OCI-LY3 (cell line): ENCODE measurements around the gene VWC2.

Source experiments
- H2AFZ ChIP-seq: fragments of 200-600, 300-600 bp; shearing (Covaris generic); 2 replicates; pipeline ENCODE4 v1.6.0; 2014; ENCODE audit warnings: antibody characterized with exemption, low read depth, low read length
- H3K27ac ChIP-seq: fragments of 200-600, 300-600 bp; sonication (generic); 2 replicates; pipeline ENCODE4 v1.5.1; 2014; ENCODE audit warnings: mild to moderate bottlenecking, low read length, moderate library complexity, mixed read lengths
- H3K27me3 ChIP-seq: fragments of 200-600, 300-600 bp; sonication (generic); 2 replicates; pipeline ENCODE4 v1.6.1; 2014; ENCODE audit warnings: low read depth, low read length, mixed read lengths
- H3K36me3 ChIP-seq: fragments of 200-600, 300-600 bp; sonication (generic); replicated peaks from 2 replicates; pipeline ENCODE3; 2014; ENCODE audit warnings: low read depth, low read length, mixed read lengths
- H3K4me1 ChIP-seq: fragments of 300-600, 200-600 bp; sonication (generic); 2 replicates; pipeline ENCODE4 v1.6.1; 2014; ENCODE audit warnings: low read length, mixed read lengths
- H3K4me2 ChIP-seq: fragments of 200-600, 300-600 bp; sonication (generic); 2 replicates; pipeline ENCODE4 v1.6.1; 2014; ENCODE audit warnings: low read length, mixed read lengths
- H3K4me3 ChIP-seq: fragments of 300-600, 200-600 bp; sonication (generic); 2 replicates; pipeline ENCODE4 v1.5.1; 2014; ENCODE audit warnings: antibody characterized with exemption, mild to moderate bottlenecking, low read length, moderate library complexity
- H3K79me2 ChIP-seq: fragments of 300-600, 200-600 bp; shearing (Covaris generic); 2 replicates; pipeline ENCODE4 v1.6.1; 2014; ENCODE audit warnings: mild to moderate bottlenecking, low read length, mixed read lengths
- H3K9ac ChIP-seq: fragments of 300-600, 200-600 bp; shearing (Covaris generic); 2 replicates; pipeline ENCODE4 v1.6.0; 2014; ENCODE audit warnings: mild to moderate bottlenecking, low read length, moderate library complexity
- H3K9me3 ChIP-seq: fragments of 200-600, 300-600 bp; shearing (Covaris generic); 2 replicates; pipeline ENCODE4 v1.6.1; 2014; ENCODE audit warnings: low read length, mixed read lengths; ENCODE audit not compliant: insufficient read depth
- H4K20me1 ChIP-seq: fragments of 200-600, 300-600 bp; sonication (generic); 2 replicates; pipeline ENCODE4 v1.6.1; 2016; ENCODE audit warnings: low read length, mixed read lengths; ENCODE audit not compliant: insufficient read depth
- CTCF ChIP-seq: fragments of 200-600, 300-600 bp; sonication (generic); IDR thresholded peaks from 2 replicates; pipeline ENCODE4 v1.5.1; 2014; ENCODE audit warnings: antibody characterized with exemption, low read length, low read depth
- EZH2phosphoT487 ChIP-seq: fragments of 200-600 bp; shearing (Covaris generic); IDR thresholded peaks from 2 replicates; pipeline ENCODE4 v1.6.1; 2018; ENCODE audit warnings: antibody characterized with exemption, mixed run types, low read depth

Gene VWC2

GRCh38 chr7:49800031-49800430 is 26.6 kb downstream of the VWC2 start:
- Histone ChIP-seq H3K9ac (no peak overlapping the region), H3K27ac (no peak overlapping the region), H4K20me1 (no peaks in the 10 kb centered on the region), H3K36me3 (no peaks in the 10 kb centered on the region), H3K4me2 (no peak overlapping the region), H3K9me3 (no peaks in the 10 kb centered on the region), H3K27me3 (no peaks in the 10 kb centered on the region), H3K4me3 (no peak overlapping the region), H3K79me2 (no peaks in the 10 kb centered on the region), H2AFZ (no peak overlapping the region), H3K4me1 (no peaks in the 10 kb centered on the region)
- no peak for TF ChIP-seq EZH2phosphoT487
- TF ChIP-seq CTCF = no peak

- H4K20me1 ChIP-seq = no peaks in the 10 kb centered on the region
- no peaks in the 10 kb centered on the region; the same call in 1 of the 2 replicates for H3K27me3 ChIP-seq
- H3K4me2 ChIP-seq = no peak overlapping the region
- H3K4me3 ChIP-seq = no peak overlapping the region
- no peaks in the 10 kb centered on the region for H3K79me2 ChIP-seq
- H3K36me3 ChIP-seq = no peaks in the 10 kb centered on the region
- H3K9ac ChIP-seq = no peak overlapping the region
- H3K9me3 ChIP-seq = no peaks in the 10 kb centered on the region
- TF ChIP-seq CTCF (no peak), EZH2phosphoT487 (no peak)
- H3K27ac ChIP-seq = no peak overlapping the region
- H3K4me1 ChIP-seq = no peaks in the 10 kb centered on the region
- no peak overlapping the region for H2AFZ ChIP-seq
Measured at GRCh38 chr7:49802600-49802999, 29.2 kb downstream of the VWC2 start.

- Histone ChIP-seq H3K27ac (no peak overlapping the region), H3K79me2 (no peaks in the 10 kb centered on the region), H2AFZ (no peak overlapping the region), H3K9me3 (no peaks in the 10 kb centered on the region), H3K27me3 (no peaks in the 10 kb centered on the region; the same call in 1 of the 2 replicates), H3K36me3 (no peaks in the 10 kb centered on the region), H3K4me1 (no peaks in the 10 kb centered on the region), H3K9ac (no peak overlapping the region), H3K4me3 (no peak overlapping the region), H3K4me2 (no peak overlapping the region), H4K20me1 (no peaks in the 10 kb centered on the region)
- TF ChIP-seq EZH2phosphoT487 = no peak
- TF ChIP-seq CTCF = no peak
Measured at GRCh38 chr7:49803812-49804211, 30.4 kb downstream of the VWC2 start.

GRCh38 chr7:49805371-49806007 is 32.1 kb downstream of the VWC2 start:
- H3K36me3 ChIP-seq = no peaks in the 10 kb centered on the region
- H3K9ac ChIP-seq = no peak overlapping the region
- H3K27me3 ChIP-seq = no peaks in the 10 kb centered on the region; the same call in 1 of the 2 replicates
- no peaks in the 10 kb centered on the region for H3K79me2 ChIP-seq
- H3K4me3 ChIP-seq = no peak overlapping the region
- no peaks in the 10 kb centered on the region for H3K9me3 ChIP-seq
- H3K27ac ChIP-seq = no peak overlapping the region
- H3K4me1 ChIP-seq = no peaks in the 10 kb centered on the region
- TF ChIP-seq CTCF = no peak
- no peak for TF ChIP-seq EZH2phosphoT487
- H4K20me1 ChIP-seq = no peaks in the 10 kb centered on the region
- H3K4me2 ChIP-seq = no peak overlapping the region
- no peak overlapping the region for H2AFZ ChIP-seq
